WERI-Rb-1 (cell line): Measurements from ENCODE around the gene RNF121.

ENCODE experiments used
- DNase-seq: peaks from one replicate; pipeline ENCODE4 v3.0.0-alpha.2; 2020
- H3K27ac ChIP-seq: fragments of 250-450 bp; sonication (Bioruptor Pico); 2 replicates; pipeline ENCODE4 v1.5.1; 2020; ENCODE audit warnings: mild to moderate bottlenecking, moderate library complexity
- H3K27me3 ChIP-seq: fragments of 250-450 bp; sonication (Bioruptor Pico); 2 replicates; pipeline ENCODE4 v1.5.1; 2021; ENCODE audit warnings: mild to moderate bottlenecking, low read depth, moderate library complexity; ENCODE audit not compliant: insufficient read depth, severe bottlenecking
- H3K36me3 ChIP-seq: fragments of 250-450 bp; sonication (Bioruptor Pico); 2 replicates; pipeline ENCODE4 v1.5.1; 2020; ENCODE audit warnings: mild to moderate bottlenecking, moderate library complexity
- H3K4me3 ChIP-seq: 2 replicates; pipeline ENCODE4 v1.5.1; 2011; ENCODE audit warnings: low read depth, mild to moderate bottlenecking, control low read depth, low read length
- H3K9me3 ChIP-seq: fragments of 250-450 bp; sonication (Bioruptor Pico); 2 replicates; pipeline ENCODE4 v1.5.1; 2021; ENCODE audit warnings: mild to moderate bottlenecking, moderate library complexity; ENCODE audit not compliant: severe bottlenecking
- CTCF ChIP-seq: IDR thresholded peaks from 2 replicates; pipeline ENCODE4 v1.5.1; 2011; ENCODE audit warnings: low read depth, mild to moderate bottlenecking, control low read depth, inconsistent platforms, low read length

The RNF121 gene

GRCh38 chr11:71913756-71914526 is 14.9 kb upstream of the RNF121 start:
- Histone ChIP-seq H3K27ac (no peak overlapping the region), H3K27me3 (no peaks in the 10 kb centered on the region), H3K9me3 (no peaks in the 10 kb centered on the region), H3K4me3 (no peak overlapping the region), H3K36me3 (peaks cover 8% of the 10 kb centered on the region)
- no peak for TF ChIP-seq CTCF
- DNase-seq: no peak

GRCh38 chr11:71914617-71915189 is 14.1 kb upstream of the RNF121 start:
- H3K9me3 ChIP-seq: no peaks in the 10 kb centered on the region
- TF ChIP-seq CTCF: no peak
- DNase-seq: no peak
- H3K27me3 ChIP-seq: no peaks in the 10 kb centered on the region
- no peak overlapping the region for H3K27ac ChIP-seq
- no peak overlapping the region for H3K4me3 ChIP-seq
- peaks cover 8% of the 10 kb centered on the region for H3K36me3 ChIP-seq

GRCh38 chr11:71917646-71918140 is 11.2 kb upstream of the RNF121 start:
- TF ChIP-seq CTCF: no peak
- no peak overlapping the region for H3K27ac ChIP-seq
- H3K27me3 ChIP-seq: no peaks in the 10 kb centered on the region
- no peak for DNase-seq
- H3K36me3 ChIP-seq: peaks cover 8% of the 10 kb centered on the region
- H3K4me3 ChIP-seq: no peak overlapping the region
- no peaks in the 10 kb centered on the region for H3K9me3 ChIP-seq

DNA sequence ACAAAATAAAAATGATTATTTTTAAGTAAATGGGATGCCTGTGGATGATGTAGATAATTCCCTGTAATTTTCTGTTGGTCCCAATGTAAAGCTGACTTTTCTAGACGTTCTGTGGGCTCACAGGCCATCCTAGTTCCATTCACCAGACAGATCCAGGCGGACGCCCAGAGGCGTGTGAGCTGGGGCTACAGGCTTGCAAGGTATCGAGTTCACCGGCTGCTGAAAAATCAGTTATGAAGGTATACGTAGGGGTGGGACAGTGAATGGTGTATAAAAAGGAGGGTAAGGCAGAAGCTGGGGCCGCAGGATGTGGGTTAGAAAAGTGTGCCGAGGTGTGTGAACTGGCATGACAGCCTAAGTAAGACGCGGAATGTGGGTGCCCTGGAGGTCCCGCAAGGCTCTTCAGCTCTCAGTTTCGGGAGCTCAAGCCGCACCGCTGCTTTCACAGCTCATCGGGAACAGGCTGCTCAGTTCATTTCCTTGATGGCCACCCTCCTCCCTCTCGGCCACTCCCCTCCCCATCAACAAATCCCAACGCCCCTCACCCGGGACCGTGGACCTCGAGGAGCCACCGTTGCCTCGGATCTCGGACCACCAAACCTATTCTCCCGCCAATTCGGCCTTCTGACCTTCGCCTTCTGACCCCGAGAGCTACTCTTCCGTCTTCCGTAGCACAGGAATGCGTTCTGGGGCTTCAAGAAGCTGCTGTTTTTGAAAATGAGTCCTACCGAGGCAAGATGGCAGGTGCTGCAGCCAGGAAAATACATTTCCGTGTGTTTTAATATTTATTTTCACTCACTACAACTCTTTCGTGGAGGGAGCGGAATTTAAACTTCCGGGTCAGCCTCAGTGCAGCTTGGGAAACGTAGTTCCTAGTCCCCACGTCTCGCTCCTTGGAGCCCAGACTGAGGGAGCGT is 768 bp upstream of the RNF121 start, which contains the start of gene XNDC1N:
XNDC1N (minus strand) TSS at position 775 of the 917 bp plus-strand sequence. CDS start 5,241 bp downstream, outside the sequence.
- peak; percentile 77 for DNase-seq
- Histone ChIP-seq H3K27ac (peak within 1 kb of the TSS; percentile 100), H3K27me3 (no peaks in the 10 kb centered on the region), H3K9me3 (no peaks in the 10 kb centered on the region), H3K36me3 (peaks cover 13% of the 10 kb centered on the region), H3K4me3 (peak within 1 kb of the TSS; percentile 88)
- no peak for TF ChIP-seq CTCF

DNA sequence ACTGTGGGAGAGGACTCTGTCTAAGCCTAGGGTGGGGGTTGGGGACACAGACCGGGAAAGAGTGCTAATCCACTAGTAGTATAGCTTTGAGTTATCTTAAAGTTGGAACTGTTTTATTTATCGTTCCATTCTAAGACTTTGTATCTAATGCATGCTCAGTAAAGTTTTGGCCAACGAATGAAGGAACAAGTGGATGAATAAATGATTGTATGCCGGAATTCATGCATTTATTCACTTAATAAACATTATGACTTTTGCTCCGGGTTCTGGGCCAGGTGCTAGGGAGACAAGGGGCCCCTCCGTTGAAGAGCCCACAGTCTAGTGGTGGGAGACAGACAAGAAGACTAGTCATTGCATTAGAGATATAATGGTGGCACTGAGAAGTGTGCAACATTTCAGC is 645 bp downstream of the RNF121 start:
- Histone ChIP-seq H3K4me3 (peak overlapping the region; percentile 88), H3K27ac (peak overlapping the region; percentile 100), H3K9me3 (no peaks in the 10 kb centered on the region), H3K36me3 (peaks cover 13% of the 10 kb centered on the region), H3K27me3 (no peaks in the 10 kb centered on the region)
- peak; percentile 30 for DNase-seq
- no peak for TF ChIP-seq CTCF
